B cell (primary cell): Measurements from ENCODE around the gene BRD9.
"Not testable (repeated sequence)": the region's sequence is repeated elsewhere in the genome, so short reads cannot be mapped to it uniquely, and the experiment has no call there.

Source experiments
- CTCF ChIP-seq: fragments of 200-600 bp; IDR thresholded peaks from one replicate; pipeline ENCODE4 v1.8.0; 2022; ENCODE audit warnings: antibody characterized with exemption, mild to moderate bottlenecking
- EZH2 ChIP-seq: IDR thresholded peaks from 2 replicates; pipeline ENCODE4 v1.6.1; 2012; ENCODE audit warnings: borderline replicate concordance, low read depth, mild to moderate bottlenecking, moderate library complexity, low read length; ENCODE audit not compliant: insufficient read depth, poor library complexity, severe bottlenecking

GRCh38 chr5:847212-847611, 45.4 kb downstream of the BRD9 start:
- not testable (repeated sequence) for TF ChIP-seq CTCF, EZH2
